ENCODE measurements around the gene ARHGAP24.
"Not testable (repeated sequence)": the region's sequence is repeated elsewhere in the genome, so short reads cannot be mapped to it uniquely, and the experiment has no call there.

Gene ARHGAP24

GRCh38 chr4:85656759-85657505 lies 182.0 kb downstream of the ARHGAP24 start:
- DNase-seq (ENCODE audit: low read depth) = no peak

- DNase-seq (ENCODE audit: low read depth) = no peak
These were observed 184.0 kb downstream of the ARHGAP24 start for GRCh38 chr4:85658766-85659439.

- no peak for DNase-seq (ENCODE audit: low read depth)
These were observed 184.8 kb downstream of the ARHGAP24 start for GRCh38 chr4:85659610-85660218.

- DNase-seq (ENCODE audit: low read depth) = not testable (repeated sequence)
These were observed 191.7 kb downstream of the ARHGAP24 start for GRCh38 chr4:85666625-85667024.

GRCh38 chr4:85669204-85669603 lies 194.3 kb downstream of the ARHGAP24 start:
- no peak for DNase-seq (ENCODE audit: low read depth)

- DNase-seq (ENCODE audit: low read depth) = no peak
These were observed 195.1 kb downstream of the ARHGAP24 start for GRCh38 chr4:85669992-85670548.

GRCh38 chr4:85671120-85671519 lies 196.2 kb downstream of the ARHGAP24 start:
- DNase-seq (ENCODE audit: low read depth) = no peak

- DNase-seq (ENCODE audit: low read depth) = no peak
These were observed 197.2 kb downstream of the ARHGAP24 start for GRCh38 chr4:85672116-85672515.

GRCh38 chr4:85672959-85673358 lies 198.0 kb downstream of the ARHGAP24 start:
- no peak for DNase-seq (ENCODE audit: low read depth)

GRCh38 chr4:85673540-85673939 lies 198.6 kb downstream of the ARHGAP24 start:
- no peak for DNase-seq (ENCODE audit: low read depth)

- no peak for DNase-seq (ENCODE audit: low read depth)
These were observed 200.4 kb downstream of the ARHGAP24 start for GRCh38 chr4:85675076-85676049.

GRCh38 chr4:85676050-85676425 lies 201.1 kb downstream of the ARHGAP24 start:
- DNase-seq (ENCODE audit: low read depth) = no peak

- no peak for DNase-seq (ENCODE audit: low read depth)
These were observed 202.1 kb downstream of the ARHGAP24 start for GRCh38 chr4:85676850-85677590.

- DNase-seq (ENCODE audit: low read depth) = no peak
These were observed 206.3 kb downstream of the ARHGAP24 start for GRCh38 chr4:85681221-85681657.

GRCh38 chr4:85681921-85682320 lies 207.0 kb downstream of the ARHGAP24 start:
- no peak for DNase-seq (ENCODE audit: low read depth)

GRCh38 chr4:85682391-85682790 lies 207.4 kb downstream of the ARHGAP24 start:
- DNase-seq (ENCODE audit: low read depth) = no peak

- DNase-seq (ENCODE audit: low read depth) = no peak
These were observed 209.7 kb downstream of the ARHGAP24 start for GRCh38 chr4:85684676-85685075.

- no peak for DNase-seq (ENCODE audit: low read depth)
These were observed 211.4 kb downstream of the ARHGAP24 start for GRCh38 chr4:85686398-85686797.

GRCh38 chr4:85688055-85688740 lies 213.2 kb downstream of the ARHGAP24 start:
- DNase-seq (ENCODE audit: low read depth) = no peak

- DNase-seq (ENCODE audit: low read depth) = no peak
These were observed 221.7 kb downstream of the ARHGAP24 start for GRCh38 chr4:85696661-85697060.

All from stimulated activated CD8-positive, alpha-beta memory T cell treated with anti-CD3 and anti-CD28 coated beads, Interleukin-12 subunit alpha, Interleukin-12 subunit beta, amount 100 ng/mL, for 4 hours (primary cell).